HG03039 (cell line): ENCODE data around the gene ZNF853.
"Not testable (repeated sequence)": the region's sequence is repeated elsewhere in the genome, so short reads cannot be mapped to it uniquely, and the experiment has no call there.

Experiments used
- ATAC-seq: cut with Tn5 transposase; IDR thresholded peaks from one replicate; pipeline ENCODE4 v1.9.1; 2021; ENCODE audit warnings: mild to moderate bottlenecking, moderate library complexity; ENCODE audit not compliant: unreplicated experiment

Gene ZNF853

DNA sequence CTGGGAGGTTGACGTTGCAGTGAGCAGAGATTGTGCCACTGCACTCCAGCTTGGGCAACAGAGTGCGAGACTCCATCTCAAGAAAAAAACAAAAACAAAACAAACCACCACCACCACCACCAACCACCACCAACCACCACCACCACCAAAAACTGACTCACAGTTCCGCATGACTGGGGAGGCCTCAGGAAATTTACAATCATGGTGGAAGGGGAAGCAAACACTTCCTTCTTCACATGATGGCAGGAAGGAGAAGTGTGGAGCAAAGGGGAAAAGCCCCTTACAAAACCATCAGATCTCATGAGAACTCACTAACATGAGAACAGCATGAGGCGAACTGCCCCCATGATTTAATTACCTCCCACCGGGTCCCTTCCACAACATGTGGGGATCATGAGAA is 19.6 kb downstream of the ZNF853 start:
- not testable (repeated sequence) for ATAC-seq

DNA sequence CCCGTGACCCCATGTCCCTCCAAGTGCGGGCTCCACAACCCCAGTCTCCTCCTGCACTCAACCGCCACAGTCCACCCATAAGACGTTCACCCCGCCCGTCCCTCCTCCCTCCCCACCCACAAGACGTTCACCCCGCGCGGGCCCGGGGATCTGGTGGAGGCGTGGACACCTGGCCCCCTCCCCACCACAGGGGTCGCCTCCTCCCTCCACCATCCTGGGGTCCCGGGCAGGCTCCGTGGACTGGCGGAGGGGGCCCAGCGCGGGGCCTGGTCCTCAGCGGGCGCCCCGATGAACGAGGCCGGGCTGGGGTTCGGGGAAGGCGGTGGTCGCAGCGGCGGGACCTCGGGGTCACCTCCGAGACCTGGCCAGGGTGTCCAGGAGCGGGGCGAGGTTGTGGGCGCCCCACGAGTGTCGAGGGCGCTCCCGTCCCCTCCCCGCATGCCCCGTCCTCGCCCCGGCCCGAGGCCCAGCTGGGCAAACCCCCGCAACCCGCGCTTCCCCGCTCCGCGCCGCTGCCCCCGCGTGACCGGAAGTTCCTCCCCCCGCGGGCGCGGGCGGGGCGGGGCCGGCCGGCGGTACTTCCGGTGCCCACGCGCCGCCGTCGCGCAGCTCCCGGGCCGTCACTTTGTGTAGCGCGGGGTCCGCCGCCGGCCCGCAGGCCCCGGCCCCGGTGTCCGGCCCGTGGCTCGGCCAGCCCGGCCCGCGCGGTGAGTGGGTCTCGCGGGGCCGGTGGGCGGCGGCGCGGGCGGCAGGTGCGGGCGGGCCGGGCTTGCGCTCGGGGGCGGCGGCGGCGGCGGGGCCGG is 21.5 kb downstream of the ZNF853 start, which contains the start of gene ZNF316:
TSS of gene ZNF316 (plus strand) at position 578 of the 803 bp plus-strand sequence. CDS start 5,092 bp downstream, outside the sequence.
- ATAC-seq, result peak; percentile 75

DNA sequence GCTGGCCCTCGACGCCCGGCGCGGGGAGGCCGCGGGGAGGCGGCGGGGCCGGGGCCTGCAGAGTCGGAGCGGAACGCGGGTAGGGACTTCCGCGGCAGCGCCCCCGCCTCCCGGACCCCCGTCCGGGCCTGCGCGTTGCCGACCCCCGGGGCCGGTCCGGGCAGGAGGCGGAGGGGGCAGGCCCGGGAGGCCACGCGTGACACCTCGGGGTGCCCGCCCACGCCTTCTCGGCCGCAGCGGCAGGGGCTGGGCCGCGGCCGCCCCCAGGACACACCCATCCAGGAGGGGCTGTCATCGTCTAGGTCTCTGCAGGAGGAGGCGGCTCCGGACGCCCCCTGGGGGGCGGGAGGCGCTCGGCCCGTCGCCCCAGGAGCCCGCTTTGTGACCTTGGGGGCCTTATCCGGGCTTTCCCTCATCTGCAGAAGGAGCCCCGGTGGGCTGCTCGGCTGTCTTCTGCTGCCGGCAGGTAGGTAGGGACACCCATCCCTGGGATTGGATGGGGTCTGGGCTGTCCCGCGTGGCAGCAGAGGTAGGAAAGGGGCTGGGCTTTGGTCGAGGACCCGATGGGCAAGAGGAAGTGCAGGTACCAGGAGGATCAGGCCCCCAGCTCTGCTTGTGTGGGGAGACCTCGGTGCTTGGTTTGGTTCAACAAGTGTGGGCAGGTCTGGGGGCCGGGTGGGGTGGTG is 22.3 kb downstream of the ZNF853 start:
- peak; percentile 67 for ATAC-seq

GRCh38 chr7:6639032-6639431 is 23.6 kb downstream of the ZNF853 start:
- no peak for ATAC-seq

GRCh38 chr7:6639627-6640026 is 24.2 kb downstream of the ZNF853 start:
- ATAC-seq, result no peak

- no peak for ATAC-seq
Observed at GRCh38 chr7:6640246-6640721, 24.9 kb downstream of the ZNF853 start.

DNA sequence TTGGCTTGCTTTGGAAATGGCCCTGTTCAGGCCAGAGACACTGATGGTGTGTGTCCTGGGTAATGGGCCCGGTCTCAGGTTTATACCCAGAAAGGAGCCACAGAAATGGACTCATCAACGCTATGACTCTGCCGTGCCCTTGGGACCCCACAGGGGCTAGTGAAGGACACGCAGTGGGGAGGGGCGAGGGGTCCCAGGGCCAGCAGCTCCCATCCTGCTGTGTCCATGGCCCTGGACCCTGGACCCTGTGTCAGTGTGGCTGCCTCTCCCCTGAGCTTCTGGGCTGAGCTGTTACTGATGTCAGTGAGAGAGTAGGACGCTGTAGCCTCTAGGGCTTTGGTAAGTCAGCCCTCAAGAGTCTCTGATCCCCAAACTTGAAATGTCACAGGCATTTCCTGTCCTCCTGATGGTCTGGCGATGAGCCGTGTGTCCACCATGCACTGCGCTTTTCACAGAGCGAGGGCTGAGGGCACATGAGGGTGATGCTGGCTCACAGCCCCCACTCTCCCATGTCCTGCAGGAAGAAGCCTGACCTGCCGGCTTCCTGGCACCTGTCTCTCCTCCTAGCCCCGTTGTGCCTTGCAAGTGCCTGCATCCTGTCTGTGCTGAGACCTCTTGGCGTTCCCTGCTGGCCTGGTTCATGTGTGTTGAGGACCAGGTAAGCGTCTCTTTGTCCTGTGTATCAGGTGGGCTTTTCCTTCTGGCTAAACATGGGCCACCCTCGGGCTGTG is 26.1 kb downstream of the ZNF853 start:
- ATAC-seq, result no peak

- no peak for ATAC-seq
Observed at GRCh38 chr7:6642239-6642839, 26.9 kb downstream of the ZNF853 start.

- no peak for ATAC-seq
Observed at GRCh38 chr7:6642861-6643640, 27.6 kb downstream of the ZNF853 start.

- ATAC-seq, result no peak
Observed at GRCh38 chr7:6643915-6644625, 28.7 kb downstream of the ZNF853 start.

- no peak for ATAC-seq
Observed at GRCh38 chr7:6644728-6645127, 29.3 kb downstream of the ZNF853 start.

GRCh38 chr7:6646465-6646864 is 31.1 kb downstream of the ZNF853 start:
- no peak for ATAC-seq

GRCh38 chr7:6647080-6647479 is 31.7 kb downstream of the ZNF853 start:
- no peak for ATAC-seq

DNA sequence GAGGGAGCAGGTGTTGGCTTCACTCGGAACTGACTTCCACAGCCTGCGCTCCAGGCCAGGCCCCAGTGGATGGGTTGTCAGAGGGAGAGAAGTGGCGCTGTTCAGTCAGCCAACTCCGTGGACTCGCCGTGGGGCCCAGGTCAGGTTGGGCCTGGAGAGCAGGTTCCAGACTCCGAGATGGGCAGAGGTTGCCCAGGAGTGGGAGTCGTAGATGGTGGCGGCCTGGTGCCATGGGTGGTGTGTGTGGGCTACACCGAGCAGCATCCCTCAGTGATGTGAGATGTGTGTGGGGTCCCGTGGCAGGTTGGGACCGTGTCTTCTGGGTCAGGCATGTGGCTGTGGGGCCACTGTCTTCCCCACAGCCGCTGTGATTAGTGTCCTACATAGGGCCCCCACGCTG is 32.1 kb downstream of the ZNF853 start:
- ATAC-seq, result no peak

- no peak for ATAC-seq
Observed at GRCh38 chr7:6648066-6648814, 32.8 kb downstream of the ZNF853 start.

DNA sequence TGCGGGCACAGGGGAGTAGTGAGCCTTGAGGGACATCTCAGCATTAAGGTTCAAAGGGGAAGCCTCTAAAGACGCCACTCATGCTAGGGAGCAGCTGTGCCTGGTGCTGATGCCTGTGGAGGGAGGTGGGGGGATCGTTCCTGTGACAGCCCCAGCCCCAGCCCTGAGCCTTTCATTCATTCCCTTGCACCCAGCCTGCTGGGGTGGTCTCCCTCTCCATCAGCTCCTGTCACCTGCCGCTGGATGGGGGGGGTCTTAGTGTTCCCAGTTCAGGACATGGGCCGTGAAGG is 33.4 kb downstream of the ZNF853 start:
- ATAC-seq, result no peak

DNA sequence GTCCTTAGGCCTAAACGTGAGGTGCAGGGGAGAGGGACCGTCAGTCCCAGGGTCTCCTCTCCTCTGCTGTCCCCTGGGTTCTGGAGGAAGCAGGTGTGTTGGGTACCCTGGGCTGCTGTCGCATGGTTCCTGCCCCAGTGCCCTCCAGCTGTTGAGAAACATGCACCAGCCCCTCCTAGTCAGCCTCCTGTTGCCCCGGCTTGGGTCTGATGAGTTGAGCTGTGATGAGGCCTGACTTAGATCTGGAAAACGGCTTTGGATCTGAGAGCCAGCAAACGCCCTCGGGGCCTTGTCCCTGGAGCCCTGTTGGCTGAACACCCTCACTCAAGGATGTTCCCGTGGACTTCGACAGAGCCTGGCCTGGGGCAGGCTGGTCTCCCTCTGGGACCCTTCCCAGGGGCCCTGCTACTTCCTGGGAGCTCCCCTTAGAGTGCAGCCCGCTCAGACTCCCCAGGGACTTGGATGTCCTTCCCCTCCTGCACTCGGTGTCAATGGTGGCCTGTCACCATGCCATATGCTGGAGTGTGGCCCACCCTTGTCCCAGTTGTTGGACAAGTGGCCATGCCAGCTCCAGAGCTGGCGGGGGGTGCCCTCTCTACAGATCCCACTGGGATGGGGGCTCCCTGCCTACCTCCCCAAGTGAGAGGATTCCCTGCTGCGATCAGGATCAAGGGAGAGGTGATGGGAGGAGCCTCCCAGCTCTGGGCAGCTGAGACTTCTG is 34.0 kb downstream of the ZNF853 start:
- no peak for ATAC-seq

DNA sequence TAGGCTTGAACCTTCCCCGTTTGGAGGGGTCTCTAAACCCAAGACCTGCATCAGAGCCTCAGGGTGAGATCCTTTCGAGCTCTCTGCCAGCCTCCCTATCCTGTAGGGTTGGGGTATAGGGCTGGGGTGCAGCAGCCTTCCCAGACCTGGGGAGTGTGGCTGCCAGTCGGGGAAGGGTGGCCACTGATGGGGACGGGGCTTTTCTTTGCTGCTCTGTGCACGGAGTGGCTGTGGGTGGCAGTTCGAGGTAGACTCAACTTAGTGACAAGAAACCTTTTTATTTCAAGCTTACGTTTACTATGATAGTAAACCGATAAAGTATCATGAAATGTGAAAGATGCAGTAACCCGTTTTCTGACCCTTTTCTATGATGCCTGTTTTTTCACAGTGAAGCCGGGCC is 34.7 kb downstream of the ZNF853 start:
- ATAC-seq, result no peak
